Inflammatory macrophage treated with lipopolysaccharide for 1 hour (primary cell): ENCODE results near the gene EXOC7.
A peak's percentile ranks its signal among the peaks of the same experiment; 100 is the strongest.
"Not testable (repeated sequence)": the region's sequence is repeated elsewhere in the genome, so short reads cannot be mapped to it uniquely, and the experiment has no call there.

ENCODE experiments used
- DNase-seq, 2 donors: peaks; one replicate each; pipeline ENCODE4 v3.0.0-alpha.2; 2020 to 2022

Gene EXOC7

GRCh38 chr17:76086384-76086783 lies 17.2 kb downstream of the EXOC7 start:
- DNase-seq, result no peak

- DNase-seq, result no peak
Observed at GRCh38 chr17:76085731-76086366, 17.7 kb downstream of the EXOC7 start.

- no peak for DNase-seq
Observed at GRCh38 chr17:76085066-76085730, 18.4 kb downstream of the EXOC7 start.

GRCh38 chr17:76083536-76084182 lies 19.9 kb downstream of the EXOC7 start:
- no peak for DNase-seq

GRCh38 chr17:76082326-76083251 lies 21.0 kb downstream of the EXOC7 start:
- no peak for DNase-seq

GRCh38 chr17:76081295-76082210 lies 22.0 kb downstream of the EXOC7 start:
- DNase-seq, result no peak

- DNase-seq, result no peak
Observed at GRCh38 chr17:76080768-76081287, 22.8 kb downstream of the EXOC7 start.

GRCh38 chr17:76079956-76080767 lies 23.4 kb downstream of the EXOC7 start:
- DNase-seq, result no peak

- no peak for DNase-seq
Observed at GRCh38 chr17:76079535-76079955, 24.0 kb downstream of the EXOC7 start.

GRCh38 chr17:76078860-76079534 lies 24.6 kb downstream of the EXOC7 start, which contains the start of gene ZACN:
Gene ZACN, plus strand, starts transcription at chr17:76079182. Its CDS starts 83 bp downstream, at chr17:76079265.
- no peak for DNase-seq

GRCh38 chr17:76078370-76078769 lies 25.2 kb downstream of the EXOC7 start:
- not testable (repeated sequence) for DNase-seq

GRCh38 chr17:76077584-76078110 lies 25.9 kb downstream of the EXOC7 start:
- DNase-seq, result no peak

GRCh38 chr17:76076765-76077583 lies 26.6 kb downstream of the EXOC7 start:
- peak in 1 of 2 donors; percentile 12 for DNase-seq

GRCh38 chr17:76076146-76076764 lies 27.3 kb downstream of the EXOC7 start:
- no peak for DNase-seq

GRCh38 chr17:76075364-76076145 lies 28.0 kb downstream of the EXOC7 start:
- DNase-seq, result peak in 1 of 2 donors; percentile 42

GRCh38 chr17:76074390-76075363 lies 28.9 kb downstream of the EXOC7 start, which contains the start of gene GALR2:
Gene GALR2, plus strand, starts transcription at chr17:76074781. Its CDS starts 103 bp downstream, at chr17:76074884.
- DNase-seq, result peak in 1 of 2 donors; percentile 18
